HG02678 (cell line): ENCODE results near the gene FBRSL1.
"Not testable (repeated sequence)": the region's sequence is repeated elsewhere in the genome, so short reads cannot be mapped to it uniquely, and the experiment has no call there.

Experiments
- ATAC-seq: cut with Tn5 transposase; IDR thresholded peaks from one replicate; pipeline ENCODE4 v1.9.1; 2021; ENCODE audit warnings: mild to moderate bottlenecking, moderate library complexity; ENCODE audit not compliant: unreplicated experiment

FBRSL1 gene

GRCh38 chr12:132470397-132470796 is 19.6 kb upstream of the FBRSL1 start:
- ATAC-seq: no peak

- ATAC-seq: peak; percentile 68
Observed at GRCh38 chr12:132471011-132471857, 18.7 kb upstream of the FBRSL1 start.

- ATAC-seq: no peak
Observed at GRCh38 chr12:132471858-132472255, 18.1 kb upstream of the FBRSL1 start.

- no peak for ATAC-seq
Observed at GRCh38 chr12:132472386-132472785, 17.6 kb upstream of the FBRSL1 start.

GRCh38 chr12:132474237-132474741 is 15.7 kb upstream of the FBRSL1 start:
- no peak for ATAC-seq

GRCh38 chr12:132474799-132475303 is 15.1 kb upstream of the FBRSL1 start:
- ATAC-seq: not testable (repeated sequence)

- ATAC-seq: no peak
Observed at GRCh38 chr12:132475304-132476037, 14.5 kb upstream of the FBRSL1 start.

- no peak for ATAC-seq
Observed at GRCh38 chr12:132476038-132476414, 13.9 kb upstream of the FBRSL1 start.

GRCh38 chr12:132476421-132476820 is 13.5 kb upstream of the FBRSL1 start:
- no peak for ATAC-seq

- no peak for ATAC-seq
Observed at GRCh38 chr12:132477017-132477702, 12.8 kb upstream of the FBRSL1 start.

GRCh38 chr12:132477703-132478432 is 12.1 kb upstream of the FBRSL1 start:
- ATAC-seq: no peak

GRCh38 chr12:132478433-132478803 is 11.5 kb upstream of the FBRSL1 start:
- no peak for ATAC-seq

GRCh38 chr12:132478845-132479244 is 11.1 kb upstream of the FBRSL1 start:
- no peak for ATAC-seq

GRCh38 chr12:132479291-132479690 is 10.7 kb upstream of the FBRSL1 start:
- ATAC-seq: no peak

GRCh38 chr12:132479938-132480622 is 9.9 kb upstream of the FBRSL1 start:
- no peak for ATAC-seq

GRCh38 chr12:132480623-132481132 is 9.3 kb upstream of the FBRSL1 start:
- ATAC-seq: no peak

- no peak for ATAC-seq
Observed at GRCh38 chr12:132481345-132481744, 8.6 kb upstream of the FBRSL1 start.

- ATAC-seq: no peak
Observed at GRCh38 chr12:132481771-132482745, 7.9 kb upstream of the FBRSL1 start.

GRCh38 chr12:132482771-132483170 is 7.2 kb upstream of the FBRSL1 start:
- ATAC-seq: no peak
